ENCODE measurements around the gene SOX15.

DNA sequence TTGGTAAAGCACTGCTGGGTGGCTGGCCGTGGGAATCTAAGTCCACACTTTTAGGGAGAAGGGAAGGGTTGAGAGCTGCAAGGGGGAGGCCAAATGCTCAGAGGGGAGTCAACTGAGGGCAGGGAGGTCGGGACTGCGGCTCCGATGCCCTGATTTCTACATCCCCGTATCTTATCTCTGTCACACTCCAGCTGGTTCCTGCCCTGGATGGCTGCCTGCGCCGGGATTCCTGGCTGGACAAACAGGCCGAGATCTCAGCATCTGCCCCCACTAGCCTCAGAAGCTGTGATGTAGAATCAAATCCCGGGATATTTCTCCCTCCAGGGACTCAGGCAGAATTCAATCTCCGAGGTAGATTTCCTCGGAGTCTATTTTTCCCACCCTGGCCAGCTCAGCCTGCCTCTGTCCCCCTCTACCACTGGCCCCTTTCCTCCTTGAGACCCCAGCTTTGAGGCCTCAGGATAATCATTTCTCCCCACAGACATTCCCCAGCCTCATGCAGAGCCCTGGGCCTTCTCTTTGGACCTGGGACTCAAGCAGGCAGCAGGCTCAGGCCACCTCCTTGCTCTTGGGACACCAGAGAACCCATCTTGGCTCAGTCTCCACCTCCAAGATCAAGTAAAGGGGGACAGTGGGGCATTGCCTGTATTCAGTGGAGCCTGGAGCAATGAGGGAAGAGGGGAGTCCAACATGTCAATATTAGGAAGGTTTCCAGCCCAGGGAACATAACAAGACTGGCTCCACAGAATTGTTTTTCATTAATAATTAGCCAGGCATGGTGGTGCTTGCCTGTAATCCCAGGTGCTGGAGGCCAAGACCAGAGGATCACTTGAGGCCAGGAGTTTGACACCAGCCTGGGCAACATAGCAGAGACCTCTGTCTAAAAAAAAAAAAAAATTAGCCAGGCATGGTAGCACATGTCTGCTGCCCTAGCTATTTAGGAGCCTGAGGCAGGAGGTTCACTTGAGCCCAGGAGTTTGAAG lies 41.8 kb upstream of the SOX15 start:
- TF ChIP-seq, protein P1, sequence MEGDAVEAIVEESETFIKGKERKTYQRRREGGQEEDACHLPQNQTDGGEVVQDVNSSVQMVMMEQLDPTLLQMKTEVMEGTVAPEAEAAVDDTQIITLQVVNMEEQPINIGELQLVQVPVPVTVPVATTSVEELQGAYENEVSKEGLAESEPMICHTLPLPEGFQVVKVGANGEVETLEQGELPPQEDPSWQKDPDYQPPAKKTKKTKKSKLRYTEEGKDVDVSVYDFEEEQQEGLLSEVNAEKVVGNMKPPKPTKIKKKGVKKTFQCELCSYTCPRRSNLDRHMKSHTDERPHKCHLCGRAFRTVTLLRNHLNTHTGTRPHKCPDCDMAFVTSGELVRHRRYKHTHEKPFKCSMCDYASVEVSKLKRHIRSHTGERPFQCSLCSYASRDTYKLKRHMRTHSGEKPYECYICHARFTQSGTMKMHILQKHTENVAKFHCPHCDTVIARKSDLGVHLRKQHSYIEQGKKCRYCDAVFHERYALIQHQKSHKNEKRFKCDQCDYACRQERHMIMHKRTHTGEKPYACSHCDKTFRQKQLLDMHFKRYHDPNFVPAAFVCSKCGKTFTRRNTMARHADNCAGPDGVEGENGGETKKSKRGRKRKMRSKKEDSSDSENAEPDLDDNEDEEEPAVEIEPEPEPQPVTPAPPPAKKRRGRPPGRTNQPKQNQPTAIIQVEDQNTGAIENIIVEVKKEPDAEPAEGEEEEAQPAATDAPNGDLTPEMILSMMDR (IDR thresholded peaks at IDR 0.05): no peak
- no peak for TF ChIP-seq POLR2A (IDR thresholded peaks at IDR 0.05)

All from body of pancreas (tissue), 4 donors.